Breast epithelium (tissue), 4 donors: ENCODE measurements around the gene ABCC11. TPM values are rescaled to one million over a fixed set of nuclear protein-coding genes. Genes with fewer than 3 reads are reported as not detected.

Experiments used
- DNase-seq, 2 donors: peaks; one replicate each; pipeline ENCODE4 v3.0.0-alpha.2; 2019; ENCODE audit warnings: low spot score in 2 of 2
- H3K27ac ChIP-seq, 2 donors: fragments of 200-600 bp; sonication (generic) in 1 of 2; one replicate each; pipeline ENCODE4 v1.5.1; 2016 to 2019; ENCODE audit warnings: mild to moderate bottlenecking in 1 of 2
- H3K27me3 ChIP-seq, 2 donors: fragments of 200-600 bp; sonication (generic) in 1 of 2; one replicate each; pipeline versions ENCODE4 v1.5.1 to v1.6.0; 2017 to 2019; ENCODE audit warnings: control low read depth in 1 of 2, mild to moderate bottlenecking in 1 of 2
- H3K36me3 ChIP-seq: fragments of 200-600 bp; one replicate; pipeline ENCODE4 v1.5.1; 2019
- H3K4me1 ChIP-seq, 2 donors: fragments of 200-600 bp; sonication (generic); one replicate each; pipeline ENCODE4 v1.5.1; 2016 to 2019; ENCODE audit warnings: control low read depth in 1 of 2
- H3K4me3 ChIP-seq, 3 donors: fragments of 200-600 bp; sonication (generic); 1 replicate in 2 of 3; 2 replicates in 1 of 3; pipeline ENCODE4 v1.5.1; 2016 to 2019; ENCODE audit warnings: mild to moderate bottlenecking in 3 of 3, moderate library complexity in 2 of 3
- H3K9me3 ChIP-seq, 2 donors: fragments of 200-600 bp; sonication (generic) in 1 of 2; one replicate each; pipeline ENCODE4 v1.5.1; 2016 to 2019; ENCODE audit warnings: control low read depth in 1 of 2
- CTCF ChIP-seq, 3 donors: fragments of 450-650 bp; IDR thresholded peaks; one replicate each; pipeline ENCODE4 v1.5.1; 2016 to 2017; ENCODE audit warnings: antibody characterized with exemption in 3 of 3, mild to moderate bottlenecking in 3 of 3, moderate library complexity in 3 of 3
- POLR2A ChIP-seq: fragments of 450-650 bp; IDR thresholded peaks from one replicate; pipeline ENCODE4 v1.6.1; 2016; ENCODE audit warnings: antibody characterized with exemption, mild to moderate bottlenecking, moderate library complexity
- POLR2AphosphoS5 ChIP-seq, 3 donors: sonication (generic); formaldehyde crosslinking; IDR thresholded peaks; one replicate each; pipeline ENCODE4 v1.6.1; 2017; ENCODE audit warnings: antibody characterized with exemption in 3 of 3
- intact Hi-C: fragments of 100-400 bp; cut with DNase I; formaldehyde crosslinking; loops from one replicate; pipeline ENCODE4 v1.15.1; 2023; ENCODE audit warnings: low total_unique reads
- total RNA-seq, 3 donors: library from RNA; depleted of rRNA; stranded (reverse); fragments of >200 nt; gene quantifications; one replicate each; pipeline ENCODE4 v1.1.0, GENCODE V29; 2016

The ABCC11 gene
- total RNA-seq, 3 donors from 2014 or later: 0.32 to 31.8 (median 5.4) TPM

GRCh38 chr16:48217708-48218107, 29.6 kb downstream of the ABCC11 start:
- DNase-seq: no peak
- Histone ChIP-seq H3K27ac (no peak overlapping the region), H3K4me3 (no peak overlapping the region), H3K4me1 (no peaks in the 10 kb centered on the region), H3K27me3 (no peaks in the 10 kb centered on the region), H3K36me3 (no peaks in the 10 kb centered on the region), H3K9me3 (no peaks in the 10 kb centered on the region)
- no peak for TF ChIP-seq CTCF (IDR thresholded peaks at IDR 0.05)
- no peak for TF ChIP-seq POLR2A
- TF ChIP-seq POLR2AphosphoS5 (IDR thresholded peaks at IDR 0.05): no peak
- intact Hi-C loops: no loop called here

- Histone ChIP-seq H3K4me1 (no peaks in the 10 kb centered on the region), H3K9me3 (no peaks in the 10 kb centered on the region), H3K4me3 (no peak overlapping the region), H3K27me3 (no peaks in the 10 kb centered on the region), H3K36me3 (no peaks in the 10 kb centered on the region), H3K27ac (no peak overlapping the region)
- no peak for TF ChIP-seq POLR2A
- TF ChIP-seq CTCF (IDR thresholded peaks at IDR 0.05): no peak
- no peak for TF ChIP-seq POLR2AphosphoS5 (IDR thresholded peaks at IDR 0.05)
- DNase-seq: no peak
- intact Hi-C loops: no loop called here
These were observed 31.6 kb downstream of the ABCC11 start for GRCh38 chr16:48215738-48216137.

- Histone ChIP-seq H3K9me3 (no peaks in the 10 kb centered on the region), H3K27ac (no peak overlapping the region), H3K4me3 (no peak overlapping the region), H3K4me1 (no peaks in the 10 kb centered on the region), H3K27me3 (no peaks in the 10 kb centered on the region), H3K36me3 (no peaks in the 10 kb centered on the region)
- DNase-seq: no peak
- no peak for TF ChIP-seq CTCF (IDR thresholded peaks at IDR 0.05)
- intact Hi-C loops: no loop called here
These were observed 35.3 kb downstream of the ABCC11 start for GRCh38 chr16:48212033-48212432.

GRCh38 chr16:48210747-48211146, 36.6 kb downstream of the ABCC11 start:
- Histone ChIP-seq H3K27ac (peak overlapping the region; percentile 44 to 52), H3K27me3 (no peaks in the 10 kb centered on the region), H3K9me3 (no peaks in the 10 kb centered on the region), H3K4me1 (no peaks in the 10 kb centered on the region), H3K4me3 (no peak overlapping the region), H3K36me3 (no peaks in the 10 kb centered on the region)
- intact Hi-C loops: no loop called here
- TF ChIP-seq CTCF (IDR thresholded peaks at IDR 0.05) (no peak), POLR2AphosphoS5 (IDR thresholded peaks at IDR 0.05) (peak in 1 of 3 donors; percentile 17)
- peak; percentile 70 to 80 for DNase-seq

GRCh38 chr16:48206594-48207242, 40.6 kb downstream of the ABCC11 start:
- H3K9me3 ChIP-seq: no peaks in the 10 kb centered on the region
- no peaks in the 10 kb centered on the region for H3K36me3 ChIP-seq
- H3K27ac ChIP-seq: no peak overlapping the region
- intact Hi-C loops: no loop called here
- no peaks in the 10 kb centered on the region for H3K27me3 ChIP-seq
- no peak for DNase-seq
- H3K4me3 ChIP-seq: no peak overlapping the region
- TF ChIP-seq POLR2AphosphoS5 (IDR thresholded peaks at IDR 0.05) (no peak), POLR2A (no peak), CTCF (IDR thresholded peaks at IDR 0.05) (no peak)
- no peaks in the 10 kb centered on the region for H3K4me1 ChIP-seq
